NCI-H82 treated with DMSO at 0.1 percent for 48 hours (cell line): Measurements from ENCODE around the gene KCNE4.
A peak's percentile ranks its signal among the peaks of the same experiment; 100 is the strongest.

Experiments
- DNase-seq: peaks from one replicate; lab custom pipeline; 2025; ENCODE audit not compliant: unreplicated experiment; lab: John Stamatoyannopoulos, UW

Gene KCNE4

GRCh38 chr2:223040527-223040926 lies 11.5 kb upstream of the KCNE4 start:
- DNase-seq = no peak

- no peak for DNase-seq
Measured at GRCh38 chr2:223041527-223042109, 10.4 kb upstream of the KCNE4 start.

GRCh38 chr2:223042284-223042683 lies 9.7 kb upstream of the KCNE4 start:
- no peak for DNase-seq

DNA sequence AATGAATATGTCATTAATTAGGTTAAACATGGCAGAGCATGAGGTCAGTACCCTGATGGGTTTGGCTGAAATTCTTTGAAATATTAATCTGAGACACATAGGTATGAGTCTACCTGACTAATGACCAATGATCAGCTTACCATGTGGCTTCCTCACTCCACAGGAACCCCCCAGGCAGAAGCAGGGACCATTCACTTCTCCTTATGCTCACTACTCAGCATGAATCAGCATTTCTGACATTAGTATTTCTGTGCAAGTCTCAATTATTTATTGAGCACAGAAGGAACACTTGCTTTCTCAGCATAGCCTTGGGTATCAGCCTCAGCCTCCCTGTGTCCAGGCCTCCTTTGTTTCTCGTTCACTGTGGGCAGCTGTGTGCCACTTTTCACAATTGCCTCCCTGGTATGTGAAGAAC lies 9.3 kb upstream of the KCNE4 start:
- DNase-seq = no peak

DNA sequence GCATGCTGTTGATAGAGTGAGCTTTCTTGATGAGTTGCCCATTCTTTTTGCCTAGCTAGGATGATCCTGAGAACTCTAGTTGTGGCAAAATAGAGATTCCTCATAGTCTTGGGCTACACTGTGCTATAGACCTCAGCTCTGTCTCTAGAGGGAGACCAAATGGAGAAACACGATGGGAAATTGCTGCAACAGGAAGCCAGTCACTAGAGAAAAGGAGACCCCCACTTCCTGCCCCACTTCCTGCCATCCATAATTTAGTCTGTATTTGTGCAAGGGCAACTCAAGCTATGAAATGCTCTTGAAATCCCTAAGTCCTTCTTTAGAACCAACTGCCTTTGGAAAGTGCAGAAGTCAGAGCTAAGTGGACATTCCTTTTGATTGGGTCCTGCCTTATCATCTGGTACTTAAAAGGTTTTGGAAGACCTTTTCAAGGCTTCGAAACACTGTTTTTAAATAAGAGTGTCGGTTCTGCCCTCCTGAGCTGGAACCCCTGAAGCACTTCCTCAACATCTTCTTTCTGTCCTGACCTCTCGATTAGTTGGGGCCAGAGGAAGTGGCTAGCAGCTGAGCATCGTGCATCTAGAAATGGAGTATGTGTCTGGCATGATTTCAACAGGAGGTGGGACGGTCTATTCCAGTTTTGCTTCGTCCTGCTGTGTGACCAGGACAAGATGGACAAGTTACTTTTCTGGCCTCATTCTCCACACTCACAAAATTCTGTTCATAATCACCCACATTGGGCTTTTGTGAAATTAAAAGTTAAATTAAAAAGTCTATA lies 8.6 kb upstream of the KCNE4 start:
- DNase-seq = no peak

GRCh38 chr2:223044092-223044836 lies 7.7 kb upstream of the KCNE4 start:
- DNase-seq = no peak

GRCh38 chr2:223044916-223045700 lies 6.9 kb upstream of the KCNE4 start:
- no peak for DNase-seq

- no peak for DNase-seq
Measured at GRCh38 chr2:223046470-223047040, 5.4 kb upstream of the KCNE4 start.

DNA sequence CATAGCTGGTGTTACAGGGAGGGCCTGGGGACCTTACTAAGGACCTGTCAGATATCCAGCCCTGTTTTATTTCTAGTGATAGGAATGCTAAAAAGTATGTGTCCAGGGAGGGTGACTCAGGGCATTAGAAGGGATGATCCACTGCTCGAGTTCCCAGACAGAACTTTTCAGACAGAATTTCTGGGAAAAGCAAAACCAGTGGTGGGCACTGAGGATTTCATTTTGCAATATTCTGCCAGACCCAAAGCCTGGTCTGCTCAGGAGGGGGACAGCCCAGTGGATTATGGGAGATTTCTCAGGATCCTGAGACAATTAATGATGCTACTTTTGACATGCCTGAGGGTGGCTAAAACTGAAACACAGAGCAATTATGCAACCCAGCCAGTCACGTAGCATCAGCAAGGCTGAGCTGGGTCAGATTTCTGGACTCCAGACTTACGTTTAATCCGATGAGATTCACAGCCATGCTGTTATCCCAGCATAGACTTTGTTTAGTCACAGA lies 4.7 kb upstream of the KCNE4 start:
- DNase-seq = peak; percentile 17

GRCh38 chr2:223048519-223048918 lies 3.5 kb upstream of the KCNE4 start:
- no peak for DNase-seq

DNA sequence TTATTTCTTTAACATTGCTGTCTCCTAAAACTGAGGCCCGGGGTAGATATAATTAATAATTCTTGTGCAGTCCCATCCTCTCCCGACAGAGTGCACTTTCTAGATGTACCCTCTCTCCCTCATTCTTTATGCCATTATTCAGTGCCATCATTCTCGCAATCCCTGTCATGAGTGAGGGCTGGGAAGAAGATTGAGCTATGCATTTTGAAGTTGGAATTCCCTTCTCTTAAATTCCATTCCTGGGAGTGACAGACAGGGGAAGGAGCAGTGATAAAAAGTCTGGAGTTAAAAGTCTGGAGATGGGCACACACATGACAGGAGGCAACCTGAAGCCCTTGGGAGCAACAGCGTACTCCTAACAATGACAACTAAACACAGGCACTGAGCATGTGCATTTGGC lies 2.6 kb upstream of the KCNE4 start:
- no peak for DNase-seq

GRCh38 chr2:223050188-223050587 lies 1.8 kb upstream of the KCNE4 start:
- no peak for DNase-seq

- no peak for DNase-seq
Measured at GRCh38 chr2:223050900-223051504, 988 bp upstream of the KCNE4 start.

- no peak for DNase-seq
Measured at GRCh38 chr2:223052548-223053483, 826 bp downstream of the KCNE4 start.

GRCh38 chr2:223053484-223054192 lies 1.6 kb downstream of the KCNE4 start:
- DNase-seq = no peak

DNA sequence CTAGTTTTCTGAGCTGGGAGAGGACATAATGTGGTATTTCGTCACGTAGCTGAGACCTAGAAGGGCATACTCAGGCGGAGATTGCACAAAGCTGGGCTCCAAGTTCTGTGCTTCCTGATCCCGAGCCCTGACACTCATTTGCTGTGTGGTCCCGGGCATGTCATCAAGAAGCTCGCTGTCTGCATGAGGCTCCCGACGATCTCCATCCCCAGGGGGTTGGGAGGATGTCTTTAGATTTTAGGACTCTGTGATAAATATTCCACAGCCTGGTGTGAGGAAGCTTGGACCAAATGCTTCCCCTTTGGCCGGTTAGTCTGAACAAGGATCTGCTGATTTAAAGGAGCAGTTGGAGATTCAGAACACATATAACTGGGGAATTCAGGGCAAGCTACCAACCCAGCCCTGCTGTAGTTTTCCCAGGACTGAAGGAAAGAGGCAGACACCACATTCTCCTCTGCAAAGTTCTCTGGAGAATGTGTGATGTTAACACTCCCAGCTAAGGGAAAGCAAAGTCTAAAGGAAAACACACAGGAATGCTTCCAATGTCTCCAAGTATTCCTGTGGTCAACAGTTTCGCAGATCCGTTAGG lies 2.3 kb downstream of the KCNE4 start:
- DNase-seq = no peak

DNA sequence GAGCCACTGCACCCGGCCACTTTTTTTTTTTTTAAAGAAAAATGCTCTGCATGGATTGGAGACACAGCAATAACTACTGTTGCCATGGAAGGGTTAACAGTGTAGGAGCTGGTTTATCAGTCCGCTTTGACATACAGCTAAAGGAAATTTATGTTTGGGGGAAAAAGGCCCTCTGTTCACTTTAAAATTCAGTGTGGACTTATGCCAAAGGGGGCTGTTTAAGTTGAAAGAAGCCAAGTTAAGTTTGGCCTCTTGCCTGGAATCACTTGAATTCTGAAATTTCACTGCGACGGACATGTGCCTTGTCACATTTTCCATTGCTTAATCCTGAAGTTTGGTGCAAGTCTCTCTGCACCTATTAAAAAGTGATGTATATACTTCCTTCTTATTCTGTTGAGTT lies 3.1 kb downstream of the KCNE4 start:
- DNase-seq = no peak

DNA sequence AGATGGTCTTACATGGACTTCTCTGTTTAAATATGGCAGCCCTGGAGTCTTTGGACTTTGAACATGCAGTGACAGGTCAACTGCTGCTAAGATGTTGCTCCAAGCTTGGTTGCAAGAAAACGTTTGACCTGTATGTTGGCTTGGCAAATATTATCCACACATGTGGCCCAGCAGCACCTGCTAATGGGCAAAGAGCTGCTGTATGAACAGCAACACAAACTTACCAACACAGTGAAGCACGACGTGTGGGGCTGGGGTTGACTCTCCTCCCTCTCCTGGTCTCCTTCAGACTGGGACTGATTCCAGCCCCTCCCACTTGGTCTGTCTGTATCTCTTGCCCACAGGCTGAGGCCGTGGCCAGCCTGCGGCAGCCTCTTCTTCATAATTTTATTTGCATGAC lies 3.8 kb downstream of the KCNE4 start:
- no peak for DNase-seq
